ENCODE results near the gene RAPGEF3.

Gene RAPGEF3

DNA sequence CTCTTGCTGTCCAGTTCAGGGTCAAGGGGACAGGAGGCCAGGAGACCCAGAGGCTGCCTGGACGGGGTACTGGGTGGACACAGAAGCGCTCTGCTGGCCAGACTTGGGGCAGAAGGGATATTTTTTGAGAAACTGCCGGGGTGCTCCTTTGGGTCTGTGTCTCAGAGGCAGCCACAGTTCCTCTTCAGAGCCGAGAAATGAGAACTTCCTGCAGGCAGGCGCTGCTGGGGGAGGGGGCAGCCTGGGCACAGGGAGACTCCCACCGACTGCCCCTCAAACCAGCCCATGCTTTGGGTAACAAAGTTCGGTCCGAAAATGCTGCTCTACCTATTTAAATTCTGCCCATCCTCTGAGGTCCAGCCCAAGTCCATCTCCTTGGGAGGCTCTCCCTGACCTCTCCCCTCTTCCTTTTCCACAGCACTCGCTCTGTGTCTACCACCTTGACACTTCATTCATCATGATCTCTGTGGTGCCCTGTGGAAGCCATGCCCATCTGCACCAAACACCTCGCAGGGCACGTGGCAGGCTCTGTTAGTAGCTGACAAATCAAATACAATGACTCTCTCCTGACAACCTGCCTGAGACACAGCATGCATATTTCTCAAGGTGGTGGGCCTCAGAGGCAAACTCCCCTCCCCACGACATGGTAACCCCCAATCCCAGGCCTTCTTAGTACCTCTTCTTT is 44.7 kb upstream of the RAPGEF3 start:
- in situ Hi-C loops (cut with HindIII; ENCODE audit: low sequenced_read_pairs), result no loop called here
- DNase-seq (ENCODE audit: low read depth), result no peak
- no peak overlapping the region for H3K4me3 ChIP-seq (ENCODE audit: low read depth, low read length)

DNA sequence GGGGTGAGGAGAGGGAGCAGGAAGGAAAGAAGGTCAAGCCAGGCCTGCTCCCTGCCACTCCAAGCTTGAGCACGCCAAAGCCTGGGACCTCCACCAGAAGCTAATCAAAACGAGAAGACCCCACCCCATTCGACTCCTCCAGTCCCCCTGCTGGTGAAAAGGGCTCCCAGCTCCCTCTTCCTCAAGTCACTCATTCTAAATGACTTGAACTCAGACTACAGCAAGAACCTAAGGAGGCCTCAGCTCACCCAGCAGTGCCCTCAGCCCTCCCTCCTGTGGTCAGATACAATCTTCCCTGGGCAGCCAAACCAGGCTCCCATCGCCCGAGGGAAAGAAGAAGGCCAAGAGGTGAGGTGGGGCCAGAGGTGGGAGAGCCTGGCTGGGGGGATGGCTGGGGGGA is 43.6 kb upstream of the RAPGEF3 start:
- H3K4me3 ChIP-seq (ENCODE audit: low read depth, low read length), result no peak overlapping the region
- in situ Hi-C loops (cut with HindIII; ENCODE audit: low sequenced_read_pairs), result no loop called here
- TF ChIP-seq, protein P1, sequence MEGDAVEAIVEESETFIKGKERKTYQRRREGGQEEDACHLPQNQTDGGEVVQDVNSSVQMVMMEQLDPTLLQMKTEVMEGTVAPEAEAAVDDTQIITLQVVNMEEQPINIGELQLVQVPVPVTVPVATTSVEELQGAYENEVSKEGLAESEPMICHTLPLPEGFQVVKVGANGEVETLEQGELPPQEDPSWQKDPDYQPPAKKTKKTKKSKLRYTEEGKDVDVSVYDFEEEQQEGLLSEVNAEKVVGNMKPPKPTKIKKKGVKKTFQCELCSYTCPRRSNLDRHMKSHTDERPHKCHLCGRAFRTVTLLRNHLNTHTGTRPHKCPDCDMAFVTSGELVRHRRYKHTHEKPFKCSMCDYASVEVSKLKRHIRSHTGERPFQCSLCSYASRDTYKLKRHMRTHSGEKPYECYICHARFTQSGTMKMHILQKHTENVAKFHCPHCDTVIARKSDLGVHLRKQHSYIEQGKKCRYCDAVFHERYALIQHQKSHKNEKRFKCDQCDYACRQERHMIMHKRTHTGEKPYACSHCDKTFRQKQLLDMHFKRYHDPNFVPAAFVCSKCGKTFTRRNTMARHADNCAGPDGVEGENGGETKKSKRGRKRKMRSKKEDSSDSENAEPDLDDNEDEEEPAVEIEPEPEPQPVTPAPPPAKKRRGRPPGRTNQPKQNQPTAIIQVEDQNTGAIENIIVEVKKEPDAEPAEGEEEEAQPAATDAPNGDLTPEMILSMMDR (IDR thresholded peaks at IDR 0.05; ENCODE audit: low read depth, low read length, missing control alignments), result peak; percentile 51
- DNase-seq (ENCODE audit: low read depth), result no peak

More for the DNA sequence above, 44.7 kb upstream of the RAPGEF3 start:
- TF ChIP-seq, protein P1 (IDR thresholded peaks at IDR 0.05; ENCODE audit: low read depth, low read length, missing control alignments), result no peak

DNA sequence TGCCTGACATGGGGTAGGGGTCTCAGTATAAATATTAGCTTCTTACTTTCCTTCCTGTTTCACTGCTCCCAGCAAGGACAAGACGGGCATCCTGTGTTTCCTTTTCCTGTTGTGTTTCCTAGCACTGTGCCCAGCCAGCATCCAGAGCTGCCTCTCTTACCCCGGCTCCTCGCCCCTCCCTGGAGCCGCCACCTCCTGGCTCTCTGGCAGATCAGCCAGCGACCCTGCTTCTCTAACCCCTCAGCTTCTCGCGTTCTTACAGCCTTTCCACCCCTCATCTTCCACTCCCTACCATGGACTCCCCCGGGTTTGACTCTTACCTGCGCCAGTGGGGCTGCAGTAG is 43.2 kb upstream of the RAPGEF3 start:
- TF ChIP-seq, protein P1 (IDR thresholded peaks at IDR 0.05; ENCODE audit: low read depth, low read length, missing control alignments), result peak; percentile 0
- DNase-seq (ENCODE audit: low read depth), result no peak
- no peak overlapping the region for H3K4me3 ChIP-seq (ENCODE audit: low read depth, low read length)
- in situ Hi-C loops (cut with HindIII; ENCODE audit: low sequenced_read_pairs), result no loop called here

DNA sequence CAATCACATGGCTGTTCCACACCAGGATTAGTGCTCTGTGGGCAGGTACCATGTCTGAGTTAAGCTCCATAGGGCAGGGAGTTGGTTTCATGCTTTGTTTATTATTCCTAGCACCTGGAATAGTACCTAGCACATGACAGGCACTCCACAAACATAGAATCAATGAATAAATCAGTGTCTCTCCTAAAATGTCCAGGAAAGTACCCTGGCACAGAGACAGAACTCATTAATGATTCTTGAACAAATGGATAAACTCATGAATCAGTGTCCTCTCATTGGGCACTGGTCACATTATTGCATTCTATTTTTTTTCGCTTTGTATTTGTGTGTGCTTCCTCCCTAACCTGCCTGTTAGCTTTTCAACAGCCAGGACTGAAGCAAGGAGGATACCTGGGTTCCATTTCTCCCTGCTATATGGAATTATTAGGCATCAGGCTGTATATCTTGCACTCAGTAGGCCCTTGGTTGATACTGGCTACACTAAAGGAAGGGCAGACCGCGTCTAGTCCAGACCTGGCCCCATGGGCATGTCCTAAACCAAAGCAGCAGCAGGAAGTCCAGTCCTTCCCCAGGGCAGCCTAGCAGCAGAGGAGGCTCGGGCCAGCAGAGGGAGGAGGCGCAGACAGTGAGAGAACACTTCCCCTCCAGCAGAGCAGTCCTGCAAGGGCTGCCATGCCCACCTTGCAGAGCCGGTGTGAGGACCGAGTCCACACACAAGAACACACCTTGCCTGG is 42.7 kb upstream of the RAPGEF3 start:
- no peak overlapping the region for H3K4me3 ChIP-seq (ENCODE audit: low read depth, low read length)
- no peak for DNase-seq (ENCODE audit: low read depth)
- TF ChIP-seq, protein P1 (IDR thresholded peaks at IDR 0.05; ENCODE audit: low read depth, low read length, missing control alignments), result peak; percentile 32
- in situ Hi-C loops (cut with HindIII; ENCODE audit: low sequenced_read_pairs), result no loop called here

DNA sequence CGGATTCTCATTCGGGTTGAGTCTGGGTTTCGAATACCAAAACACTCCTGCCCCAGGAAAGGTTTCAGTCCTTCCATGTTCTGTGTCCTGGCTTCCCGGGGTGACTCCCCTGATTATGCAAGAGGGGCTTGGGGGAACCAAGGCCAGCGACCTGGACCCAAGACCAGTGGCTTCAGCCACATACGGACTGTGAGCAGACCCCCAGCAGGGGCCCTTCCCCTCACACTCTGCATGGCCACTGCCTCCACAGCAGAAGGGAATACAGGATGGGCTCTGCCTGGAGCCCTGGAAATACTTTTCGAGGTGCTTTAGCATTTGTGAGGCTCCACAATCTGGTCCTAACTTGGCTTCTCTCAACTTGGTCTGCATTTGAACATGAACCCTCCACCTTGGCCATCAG is 41.9 kb upstream of the RAPGEF3 start:
- in situ Hi-C loops (cut with HindIII; ENCODE audit: low sequenced_read_pairs), result no loop called here
- TF ChIP-seq, protein P1 (IDR thresholded peaks at IDR 0.05; ENCODE audit: low read depth, low read length, missing control alignments), result no peak
- no peak overlapping the region for H3K4me3 ChIP-seq (ENCODE audit: low read depth, low read length)
- DNase-seq (ENCODE audit: low read depth), result no peak

DNA sequence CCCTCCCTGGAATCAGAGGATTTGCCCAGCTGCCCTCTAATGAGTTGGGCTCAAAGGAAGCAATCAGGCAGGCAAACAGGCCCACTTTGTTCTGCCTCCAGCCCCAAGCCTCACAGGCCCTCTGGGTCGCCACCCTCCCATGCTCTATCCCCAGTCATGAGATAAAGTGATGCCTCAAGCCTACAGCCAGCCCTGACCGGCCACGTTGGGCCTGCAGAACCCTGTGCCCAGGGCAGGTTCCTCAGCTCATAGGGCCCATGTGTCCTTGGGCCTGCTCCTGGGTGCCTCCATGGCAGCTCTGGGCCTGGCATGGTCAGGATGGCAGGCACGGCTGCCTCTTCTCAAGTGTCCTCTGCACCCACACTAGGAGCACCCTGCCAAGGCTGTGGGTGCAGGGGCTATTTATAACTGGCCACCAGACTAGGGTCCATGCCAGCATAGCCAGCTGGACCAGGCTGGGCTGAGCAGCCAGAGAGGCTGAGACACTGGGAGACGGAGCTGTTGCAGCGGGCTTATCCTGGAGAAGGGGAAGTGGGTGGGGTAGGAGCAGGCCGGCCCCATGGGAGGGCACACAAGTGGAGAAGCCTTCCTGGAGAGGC is 40.8 kb upstream of the RAPGEF3 start:
- TF ChIP-seq, protein P1 (IDR thresholded peaks at IDR 0.05; ENCODE audit: low read depth, low read length, missing control alignments), result no peak

More for the DNA sequence above, 40.8 kb upstream of the RAPGEF3 start:
- in situ Hi-C loops (cut with HindIII; ENCODE audit: low sequenced_read_pairs), result no loop called here
- no peak for DNase-seq (ENCODE audit: low read depth)
- no peak overlapping the region for H3K4me3 ChIP-seq (ENCODE audit: low read depth, low read length)

All from astrocyte of the cerebellum (primary cell).